NCI-H2081 (cell line): ENCODE measurements around the gene PNPLA2.
A peak's percentile ranks its signal among the peaks of the same experiment; 100 is the strongest.

Source experiments
- DNase-seq, 2 experiments: peaks; one replicate each; lab custom pipeline; 2025; lab: John Stamatoyannopoulos, UW

PNPLA2 gene

DNA sequence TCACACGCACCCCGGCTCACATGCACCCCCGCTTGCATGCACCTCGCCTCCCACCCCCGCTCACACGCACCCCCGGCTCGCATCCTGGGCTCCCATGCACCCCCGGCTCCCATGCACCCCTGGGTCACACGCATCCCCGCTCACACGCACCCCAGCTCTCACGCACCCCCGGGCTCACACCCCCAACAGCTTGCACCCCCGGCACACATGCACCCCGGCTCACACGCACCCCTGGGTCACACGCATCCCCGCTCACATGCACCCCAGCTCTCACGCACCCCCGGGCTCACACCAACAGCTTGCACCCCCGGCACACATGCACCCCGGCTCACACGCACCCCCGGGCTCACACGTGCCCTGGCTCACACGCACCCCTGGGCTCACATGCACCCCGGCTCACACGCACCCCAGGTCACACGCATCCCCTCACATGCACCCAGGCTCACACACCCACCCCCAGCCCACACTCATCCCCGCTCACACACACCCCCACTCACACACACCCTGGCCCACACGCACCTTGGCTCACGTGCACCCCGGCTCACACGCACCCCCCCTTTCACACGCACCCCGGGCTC is 40.1 kb downstream of the PNPLA2 start:
- DNase-seq, result no peak

DNA sequence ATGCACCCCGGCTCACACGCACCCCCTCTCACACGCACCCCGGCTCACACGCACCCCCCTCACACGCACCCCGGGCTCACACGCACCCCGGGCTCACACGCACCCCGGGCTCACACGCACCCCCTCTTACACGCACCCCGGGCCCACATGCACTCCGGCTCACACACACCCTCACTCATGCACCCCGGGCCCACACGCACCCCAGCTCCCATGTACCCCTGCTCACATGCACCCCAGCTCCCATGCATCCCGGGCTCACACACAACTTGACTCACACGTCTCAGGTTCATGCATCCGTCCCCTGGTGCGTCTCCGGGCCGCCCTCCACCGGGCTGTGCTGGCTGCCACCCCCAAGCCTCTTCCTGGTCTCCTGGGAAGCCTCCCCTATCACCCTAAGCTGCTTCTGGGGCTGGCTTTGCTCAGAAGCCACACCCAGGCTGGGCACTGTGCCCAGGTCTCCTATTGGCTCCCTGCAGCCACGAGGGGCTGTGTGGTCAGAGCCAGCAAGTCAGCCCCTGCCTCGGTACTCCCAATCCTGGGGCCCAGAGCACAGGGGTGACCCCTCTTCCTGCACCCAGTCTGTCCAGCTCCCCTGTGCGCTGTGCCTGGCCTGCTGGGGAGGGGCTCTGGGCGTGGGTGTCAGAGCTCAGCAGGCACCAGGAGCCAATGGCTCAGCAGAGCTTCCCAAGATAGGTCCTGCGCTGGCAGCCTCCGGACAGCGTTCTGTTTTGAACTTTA is 40.8 kb downstream of the PNPLA2 start:
- peak; percentile 79 to 86 for DNase-seq

DNA sequence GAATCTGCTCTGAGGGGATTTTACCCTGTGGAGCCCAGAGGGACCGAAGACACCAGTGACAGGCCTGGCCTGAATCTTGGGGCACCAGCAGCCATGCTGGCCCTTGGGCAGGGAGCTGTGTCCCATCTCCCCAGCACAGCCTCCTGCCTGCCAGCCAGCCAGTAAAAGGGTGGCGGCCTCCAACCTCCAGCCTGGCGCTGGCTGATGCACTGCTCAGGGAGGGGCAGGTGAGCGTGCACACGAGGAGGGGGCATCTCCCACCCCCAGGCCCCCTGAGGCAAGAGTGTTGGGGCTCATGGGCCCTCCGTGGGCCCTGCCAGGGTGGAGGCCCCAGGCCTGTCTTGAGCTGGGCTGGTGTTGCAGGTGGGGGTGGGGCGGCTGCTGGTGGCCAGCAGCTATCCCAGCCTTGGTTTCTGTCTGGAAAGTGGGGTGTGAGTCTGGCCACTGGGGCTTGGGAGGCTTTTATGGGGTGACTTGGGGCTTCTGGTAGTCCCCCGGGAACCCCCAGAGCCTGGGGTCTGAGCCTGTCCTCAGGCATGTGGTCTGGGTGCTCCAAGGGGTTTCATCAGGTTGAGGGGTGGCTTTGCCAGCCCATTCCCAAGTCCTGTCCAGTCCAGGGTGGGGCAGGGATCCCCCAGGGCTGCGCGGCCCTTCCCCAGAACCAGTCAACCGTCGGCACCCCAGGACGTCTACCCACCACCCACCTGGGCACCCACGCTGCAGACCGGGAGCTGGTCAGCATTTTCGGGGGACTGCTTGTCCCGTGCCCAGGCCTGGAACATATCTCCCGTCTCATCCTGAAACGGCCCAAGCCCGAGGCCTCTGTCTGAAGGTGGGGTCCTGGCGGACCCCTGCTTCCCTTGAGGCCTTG is 41.8 kb downstream of the PNPLA2 start:
- no peak for DNase-seq

DNA sequence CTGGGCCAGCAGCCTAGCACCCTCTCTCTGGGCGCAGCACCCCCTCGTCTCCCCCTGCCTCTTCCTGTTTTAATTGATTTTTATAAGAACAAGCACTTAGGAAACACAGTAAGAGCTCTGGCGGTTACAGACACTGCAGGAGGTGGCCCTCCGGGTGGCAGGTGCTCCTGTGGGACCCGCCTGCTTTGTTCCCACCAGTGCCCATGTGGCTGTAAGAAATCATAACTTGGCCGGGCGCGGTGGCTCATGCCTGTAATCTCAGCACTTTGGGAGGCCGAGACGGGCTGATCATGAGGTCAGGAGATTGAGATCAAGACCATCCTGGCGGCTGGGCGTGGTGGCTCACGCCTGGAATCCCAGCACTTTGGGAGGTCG is 42.4 kb downstream of the PNPLA2 start:
- DNase-seq, result peak in 1 of 2 experiments; percentile 15

DNA sequence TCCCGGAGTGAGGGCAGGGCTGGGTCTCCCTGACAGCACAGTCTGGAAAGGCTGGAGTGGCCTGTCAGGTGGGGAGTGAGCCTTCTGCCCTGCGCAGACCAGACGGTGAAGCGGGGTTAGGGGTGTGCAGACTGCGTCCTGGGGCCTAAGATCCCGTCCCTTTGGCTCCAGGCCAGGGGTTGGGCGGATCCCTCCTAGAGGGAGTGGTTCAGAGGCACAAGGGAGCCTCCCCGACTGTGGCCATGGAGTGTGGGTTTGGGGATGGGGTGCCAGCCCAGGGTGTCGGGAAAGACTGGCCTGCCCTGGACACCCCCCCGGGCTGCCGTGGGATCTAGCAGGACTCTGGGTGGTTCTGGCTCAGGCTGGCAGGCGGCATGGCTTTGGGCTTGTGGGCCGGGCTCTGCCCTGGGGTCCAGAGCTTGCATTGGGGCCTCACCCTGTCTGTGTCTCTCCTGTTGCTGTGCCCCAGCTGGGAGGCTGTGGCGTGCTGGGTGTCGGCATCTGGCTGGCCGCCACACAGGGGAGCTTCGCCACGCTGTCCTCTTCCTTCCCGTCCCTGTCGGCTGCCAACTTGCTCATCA is 43.5 kb downstream of the PNPLA2 start:
- no peak for DNase-seq

DNA sequence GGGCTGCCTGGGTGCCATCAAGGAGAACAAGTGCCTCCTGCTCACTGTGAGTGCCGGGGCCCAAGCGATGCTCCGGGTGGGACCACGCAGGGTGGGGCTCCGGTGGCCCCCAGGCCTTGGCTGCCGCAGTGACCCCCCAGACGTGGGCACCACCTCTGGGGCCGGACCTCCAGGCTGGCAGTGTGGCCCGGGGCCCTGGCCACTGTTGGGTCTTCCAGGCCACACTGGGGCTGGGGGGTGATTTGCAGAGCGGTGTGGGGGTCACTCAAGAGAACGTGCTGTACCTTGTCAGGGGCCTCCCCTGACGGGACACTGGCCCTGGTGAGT is 43.9 kb downstream of the PNPLA2 start:
- no peak for DNase-seq

DNA sequence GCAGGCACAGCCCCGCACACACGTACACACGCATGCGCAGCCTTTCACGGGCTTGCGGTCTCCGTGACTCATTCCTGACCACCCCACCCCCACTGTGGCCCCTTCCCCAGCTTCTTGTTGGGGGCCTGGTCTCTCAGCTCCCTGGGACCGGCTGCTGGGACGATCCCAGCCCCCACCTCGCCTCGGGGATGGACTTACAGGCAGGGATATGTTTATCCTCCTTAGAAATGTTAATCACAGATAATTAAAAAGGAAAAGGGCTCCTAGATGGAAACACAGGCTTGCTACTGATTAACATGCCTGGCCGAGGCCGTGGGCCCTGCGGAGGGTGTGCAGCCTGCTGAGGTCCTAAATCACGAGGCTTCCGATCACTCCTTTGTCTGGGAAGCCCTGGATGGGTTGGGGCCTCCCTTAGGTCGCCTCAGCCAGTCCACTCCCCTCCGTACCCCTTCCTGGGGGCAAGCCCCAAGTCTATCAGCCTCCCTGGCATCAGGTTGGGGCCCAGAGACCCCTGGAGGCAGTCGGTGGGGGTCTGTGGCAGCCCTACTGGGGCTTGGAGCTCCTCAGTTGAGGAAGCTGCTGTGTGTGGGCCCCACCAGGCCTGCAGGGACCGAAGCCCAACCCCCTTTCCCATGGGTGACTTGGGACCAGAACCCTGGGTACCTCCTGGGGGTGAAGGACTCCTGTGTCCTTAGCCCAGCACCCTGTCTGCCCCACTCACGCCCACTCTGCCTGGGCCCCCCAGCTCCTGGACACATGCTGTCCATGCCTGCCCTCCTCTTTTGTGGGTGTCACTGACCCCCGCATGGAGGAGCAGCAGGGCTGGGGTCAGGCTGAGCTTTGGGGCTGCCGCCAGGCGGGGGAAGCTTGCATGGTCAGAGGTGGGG is 44.6 kb downstream of the PNPLA2 start:
- DNase-seq, result no peak

DNA sequence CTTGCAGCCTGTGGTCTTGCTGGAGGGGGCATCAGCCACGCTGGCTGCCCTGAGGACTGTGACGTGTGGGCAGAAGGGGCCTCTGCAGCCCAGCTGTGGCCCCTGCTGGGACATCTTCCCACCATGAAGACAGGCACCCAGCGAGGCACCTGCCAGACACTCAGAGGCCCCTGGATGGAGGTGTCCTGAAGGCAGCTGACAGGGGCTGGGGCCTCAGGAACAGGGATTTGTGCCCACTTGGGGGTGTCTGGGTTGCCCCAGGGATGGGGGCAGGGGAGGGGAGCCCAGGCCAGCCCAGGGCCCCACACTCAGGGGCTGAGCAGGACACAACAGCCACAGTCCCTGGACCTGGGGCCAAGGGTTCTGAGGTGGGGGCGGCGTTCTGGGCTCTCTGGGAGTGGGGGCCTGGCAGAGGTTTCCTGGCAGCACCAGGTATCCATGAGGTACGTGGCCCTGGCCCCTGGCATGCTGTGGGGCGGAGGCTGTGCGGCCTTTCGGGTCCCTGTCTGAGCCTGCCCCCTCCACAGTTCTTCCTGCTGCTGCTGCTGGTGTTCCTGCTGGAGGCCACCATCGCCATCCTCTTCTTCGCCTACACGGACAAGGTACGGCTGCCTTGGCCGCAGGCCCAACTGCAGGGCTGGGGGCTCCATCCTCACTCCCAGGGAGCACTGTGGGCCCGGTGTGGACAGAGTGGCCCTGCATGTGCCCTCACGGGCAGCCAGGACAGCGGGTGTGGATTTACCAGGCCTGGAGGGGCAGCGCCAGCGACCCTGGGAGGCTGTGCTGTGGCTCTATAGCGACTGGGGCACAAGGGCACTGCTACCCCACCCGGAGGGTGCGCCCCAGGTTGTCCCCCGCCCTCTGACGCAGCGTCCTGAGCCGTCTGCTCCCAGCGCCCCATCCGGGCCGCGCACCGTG is 45.5 kb downstream of the PNPLA2 start:
- DNase-seq, result no peak

DNA sequence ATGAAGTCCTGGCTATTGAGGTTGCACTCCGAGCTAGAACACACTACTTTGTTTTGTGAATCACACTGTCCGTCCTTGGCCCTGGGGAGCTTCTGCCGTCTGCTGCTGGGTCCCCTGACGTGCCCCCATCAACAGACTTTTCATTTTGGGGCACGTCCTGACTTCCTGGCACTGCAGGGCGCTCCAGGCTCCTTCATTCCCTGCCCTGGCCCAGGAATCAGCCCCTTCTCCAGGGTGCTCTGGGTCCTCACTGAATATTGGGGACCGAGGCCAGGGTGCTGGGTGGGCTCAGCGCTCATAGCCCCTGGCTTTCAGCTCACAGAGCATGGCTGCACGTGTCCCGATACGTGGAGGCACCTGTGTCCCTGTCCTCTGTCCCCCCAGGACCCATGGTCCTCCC is 46.2 kb downstream of the PNPLA2 start:
- DNase-seq, result no peak

DNA sequence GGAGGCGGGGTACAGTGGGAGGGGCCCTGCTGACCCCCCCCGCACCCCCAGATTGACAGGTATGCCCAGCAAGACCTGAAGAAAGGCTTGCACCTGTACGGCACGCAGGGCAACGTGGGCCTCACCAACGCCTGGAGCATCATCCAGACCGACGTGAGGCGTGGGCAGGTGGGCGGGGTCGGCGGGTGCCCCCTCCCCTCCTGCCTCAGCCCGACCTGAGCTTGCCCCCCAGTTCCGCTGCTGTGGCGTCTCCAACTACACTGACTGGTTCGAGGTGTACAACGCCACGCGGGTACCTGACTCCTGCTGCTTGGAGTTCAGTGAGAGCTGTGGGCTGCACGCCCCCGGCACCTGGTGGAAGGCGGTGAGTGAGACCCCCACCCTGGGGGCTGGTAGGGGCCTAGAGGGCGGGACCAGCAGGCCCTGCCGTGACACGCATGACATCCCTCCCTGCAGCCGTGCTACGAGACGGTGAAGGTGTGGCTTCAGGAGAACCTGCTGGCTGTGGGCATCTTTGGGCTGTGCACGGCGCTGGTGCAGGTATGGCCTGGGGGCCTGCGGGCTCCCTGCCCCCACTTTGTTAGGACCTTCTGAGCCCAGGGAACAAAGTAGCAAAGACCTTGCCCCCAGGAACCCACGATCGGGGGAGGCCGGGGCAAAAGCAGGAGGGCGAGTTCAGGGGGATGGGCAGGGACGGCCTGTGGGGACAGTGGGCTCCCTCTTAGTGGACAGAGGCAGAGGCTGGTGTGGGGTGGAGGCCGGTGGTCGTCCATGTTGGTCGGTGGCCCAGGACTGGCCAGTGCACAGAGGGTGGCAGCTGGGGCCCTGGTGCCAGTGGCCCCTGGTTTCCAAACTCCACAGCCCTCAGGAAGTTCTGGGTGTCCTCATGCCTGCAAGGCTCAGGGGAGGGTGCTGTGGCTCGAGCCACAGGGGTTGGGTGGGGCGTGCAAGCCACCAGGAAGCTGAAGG is 47.0 kb downstream of the PNPLA2 start:
- no peak for DNase-seq

DNA sequence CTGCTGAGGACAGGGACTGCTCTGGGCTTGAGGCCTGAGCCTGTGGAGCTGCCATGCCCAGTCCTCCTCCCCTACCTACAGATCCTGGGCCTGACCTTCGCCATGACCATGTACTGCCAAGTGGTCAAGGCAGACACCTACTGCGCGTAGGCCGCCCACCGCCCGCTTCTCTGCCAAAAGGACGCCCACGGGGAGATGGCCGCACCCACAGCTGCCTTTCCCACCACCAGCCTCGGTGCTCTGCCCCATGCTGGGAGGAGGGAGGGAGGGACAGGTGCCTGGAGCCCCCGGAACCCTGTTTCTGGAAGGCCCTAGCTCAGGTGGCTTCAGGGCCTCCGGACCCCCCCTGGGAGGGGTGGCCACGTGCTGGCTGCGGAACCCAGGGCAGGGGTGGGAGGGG is 47.8 kb downstream of the PNPLA2 start:
- DNase-seq, result no peak

DNA sequence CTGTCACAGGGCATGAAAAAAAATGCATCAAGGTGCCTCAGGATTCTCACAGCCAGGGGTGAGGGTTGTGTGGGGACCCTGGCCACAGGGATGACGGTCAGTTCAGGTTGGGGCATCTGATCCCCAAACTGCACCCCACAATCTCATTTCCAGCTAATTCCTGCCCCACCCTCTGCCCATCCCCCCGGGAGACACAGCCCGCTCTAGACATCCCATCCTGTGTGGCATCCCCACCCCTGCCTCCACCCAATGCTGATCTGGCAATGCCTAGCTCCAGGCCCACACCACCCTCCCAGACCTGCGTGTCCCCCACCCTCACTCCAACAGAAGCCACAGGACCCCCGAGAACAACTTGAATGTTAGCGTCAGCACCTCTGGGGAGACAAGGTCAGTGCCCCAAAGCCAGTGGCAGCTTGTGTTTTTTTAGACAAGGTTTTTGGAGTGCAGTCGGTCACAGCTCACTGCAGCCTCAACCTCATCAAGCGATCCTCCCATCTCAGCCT is 49.2 kb downstream of the PNPLA2 start:
- DNase-seq, result no peak

DNA sequence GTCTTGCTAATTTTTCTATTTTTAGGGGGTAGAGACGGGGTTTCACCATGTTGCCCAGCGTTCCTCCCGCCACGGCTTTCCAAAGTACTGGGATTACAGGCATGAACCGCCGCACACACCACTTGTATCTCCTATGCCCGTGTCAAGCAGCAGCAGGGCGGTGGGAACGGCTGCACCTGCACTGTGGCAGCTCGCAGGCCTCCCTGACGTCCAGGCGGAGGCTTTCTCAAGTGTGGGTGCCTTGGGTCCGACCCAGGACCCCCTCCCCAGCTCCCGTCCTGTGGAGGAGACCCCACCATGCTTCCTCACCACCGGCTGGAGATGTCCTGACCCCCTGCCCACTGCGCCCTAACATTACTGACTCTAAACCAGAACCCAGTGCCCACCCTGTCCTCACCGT is 49.7 kb downstream of the PNPLA2 start:
- DNase-seq, result no peak

DNA sequence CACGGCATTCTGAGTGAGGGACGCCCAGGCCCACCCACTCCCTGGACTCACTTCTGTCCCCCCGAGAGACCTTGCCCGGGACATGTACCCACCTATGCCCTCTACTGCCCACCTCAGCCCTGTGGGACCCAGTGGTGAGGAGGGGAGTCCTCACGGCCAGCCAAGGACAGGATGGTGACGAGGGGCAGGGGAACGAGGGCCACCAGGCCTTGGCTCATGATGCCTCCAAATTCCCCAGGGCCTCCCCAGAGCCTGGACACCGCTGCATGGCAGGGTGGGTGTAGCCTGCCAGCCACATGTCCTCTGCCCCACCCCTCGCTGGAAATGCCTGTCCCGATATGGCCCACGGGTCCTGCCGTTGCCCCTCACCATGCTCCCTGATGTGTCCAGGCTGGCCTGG is 50.1 kb downstream of the PNPLA2 start:
- DNase-seq, result no peak

DNA sequence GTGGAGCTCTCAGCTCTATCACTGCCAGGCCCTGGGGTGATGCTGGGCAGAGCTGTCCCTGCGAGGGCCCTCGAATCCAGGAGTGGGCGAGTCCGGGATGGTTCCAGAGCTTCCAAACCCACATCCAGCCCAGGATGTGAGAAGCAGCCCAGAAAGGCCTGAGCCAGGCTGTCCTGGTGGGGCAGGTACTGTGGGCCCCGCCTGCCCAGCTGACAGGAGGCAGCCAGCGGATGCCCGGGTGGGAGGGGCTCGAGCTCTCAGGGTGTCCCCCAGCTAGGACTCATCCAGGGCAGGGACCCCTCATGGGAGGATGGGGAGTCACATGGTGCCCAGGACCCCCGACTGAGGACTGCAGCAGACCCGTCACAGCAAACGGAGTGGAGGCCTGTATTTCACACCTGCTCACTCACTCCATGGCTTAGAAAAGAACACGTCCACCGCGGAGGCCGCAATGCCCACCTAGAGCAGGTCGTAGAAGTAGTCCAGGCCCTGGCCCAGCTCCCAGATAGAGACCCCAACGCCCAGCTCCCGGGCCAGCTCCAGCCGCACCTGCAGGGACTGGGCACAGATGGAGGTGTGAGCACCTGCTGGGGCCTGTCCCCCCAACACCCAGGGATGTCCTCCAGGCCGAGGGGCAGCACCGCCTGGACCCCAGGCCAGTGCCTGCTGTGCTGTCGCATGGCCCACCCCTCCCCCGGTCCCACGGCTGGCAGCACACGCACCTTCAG is 50.8 kb downstream of the PNPLA2 start:
- DNase-seq, result no peak

DNA sequence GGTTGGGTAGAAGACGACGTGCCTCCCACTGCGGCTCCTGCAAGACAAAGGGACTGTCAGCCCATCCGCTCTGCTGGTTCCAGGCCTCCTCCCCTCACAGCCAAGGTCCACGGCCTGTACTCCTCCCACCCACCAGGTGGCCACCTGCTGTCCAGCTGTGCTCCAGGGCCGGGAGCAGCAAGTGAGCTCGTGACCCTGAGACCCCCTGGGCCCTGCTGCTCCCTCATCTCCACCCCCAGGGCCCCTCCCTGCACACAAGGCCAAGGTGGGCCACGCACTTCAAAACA is 51.4 kb downstream of the PNPLA2 start:
- DNase-seq, result no peak

DNA sequence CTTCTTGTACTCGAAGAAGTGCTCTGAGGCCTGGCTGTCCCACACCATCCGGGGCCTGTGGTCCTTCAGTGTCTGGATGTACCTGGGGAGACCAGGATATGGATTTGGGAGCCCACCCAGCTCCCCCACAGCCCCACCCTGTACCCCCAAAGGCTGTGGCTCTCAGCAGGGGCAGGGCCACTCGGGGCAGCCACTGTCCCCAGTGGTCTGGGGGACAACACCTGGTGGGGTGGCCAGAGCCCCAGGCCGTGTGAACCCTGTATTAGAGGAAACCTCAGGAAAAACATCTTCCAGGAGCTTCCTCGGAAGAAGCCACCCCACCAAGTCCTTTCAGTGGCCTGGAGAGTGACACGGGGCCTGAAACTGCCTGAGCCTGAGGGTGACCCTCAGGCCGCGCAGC is 51.7 kb downstream of the PNPLA2 start:
- DNase-seq, result no peak

DNA sequence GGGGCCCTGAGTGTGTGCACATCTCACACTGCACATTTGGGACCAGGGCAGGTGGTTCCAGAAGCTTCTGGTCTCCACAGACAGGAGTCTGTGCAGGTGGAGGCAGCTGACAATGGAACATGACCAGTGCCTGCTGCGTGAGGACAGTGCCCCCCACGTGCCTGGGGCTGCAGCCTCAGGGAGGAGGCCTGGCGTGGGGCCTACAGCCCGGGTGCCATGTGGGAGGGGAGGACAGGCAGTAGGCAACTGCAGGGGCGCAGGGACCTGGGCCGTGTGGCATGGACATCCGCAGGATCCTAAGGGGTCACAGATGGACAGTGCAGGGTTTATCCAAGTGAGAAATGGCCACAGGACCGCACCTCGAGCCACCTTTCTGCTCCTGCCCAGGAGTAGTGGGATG is 52.8 kb downstream of the PNPLA2 start:
- DNase-seq, result no peak

DNA sequence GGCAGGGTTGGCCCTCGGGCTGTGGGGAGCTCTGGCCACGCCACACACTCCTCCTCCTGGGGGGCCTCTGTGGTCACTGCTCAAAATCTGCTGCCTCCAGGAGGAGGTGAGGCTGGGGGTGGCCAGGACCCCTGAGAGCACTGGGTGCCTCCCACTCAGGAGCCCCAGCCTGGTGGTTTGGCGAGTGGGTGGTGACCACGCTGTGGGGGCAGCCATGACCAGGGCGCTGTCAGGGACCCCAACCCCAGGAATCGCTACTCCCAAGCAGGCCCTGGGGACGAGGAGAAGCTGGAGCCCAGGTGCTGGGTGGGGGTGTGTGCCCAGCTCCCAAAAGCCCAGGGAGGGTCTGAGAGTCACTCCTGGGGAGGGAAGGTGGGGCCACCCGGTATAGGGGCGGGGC is 54.1 kb downstream of the PNPLA2 start:
- no peak for DNase-seq
